Measurements from ENCODE around the gene ACER2.

Gene ACER2

GRCh38 chr9:19408693-19409400, at the start of gene ACER2 (continued):
- no peak for TF ChIP-seq ZBTB48 (tag by site-specific recombination; IDR thresholded peaks at IDR 0.05)
- TF ChIP-seq ZNF555 (tag by site-specific recombination; conservative IDR thresholded peaks at IDR 0.05): no peak
- TF ChIP-seq ZNF362 (tag by site-specific recombination; IDR thresholded peaks at IDR 0.05): no peak
- TF ChIP-seq ZBTB44 (tag by site-specific recombination; IDR thresholded peaks at IDR 0.05): no peak
- TF ChIP-seq ZNF16 (tag by site-specific recombination; IDR thresholded peaks at IDR 0.05; ENCODE audit: low read depth): no peak
- peak; percentile 82 for TF ChIP-seq ZFHX2 (tag by site-specific recombination; conservative IDR thresholded peaks at IDR 0.05)
- TF ChIP-seq HOXA7 (CRISPR knock-in tag; IDR thresholded peaks at IDR 0.05; ENCODE audit: borderline replicate concordance): no peak
- TF ChIP-seq ZNF10 (tag by site-specific recombination; IDR thresholded peaks at IDR 0.05): no peak
- TF ChIP-seq INSM2 (tag by site-specific recombination; IDR thresholded peaks at IDR 0.05): no peak
- TF ChIP-seq YY2 (tag by site-specific recombination; IDR thresholded peaks at IDR 0.05): no peak
- peak; percentile 84 for TF ChIP-seq KLF1 (tag by site-specific recombination; IDR thresholded peaks at IDR 0.05)
- TF ChIP-seq ZNF501 (tag by site-specific recombination; IDR thresholded peaks at IDR 0.05): peak; percentile 71
- no peak for TF ChIP-seq ZNF155 (tag by site-specific recombination; IDR thresholded peaks at IDR 0.05)
- TF ChIP-seq ZNF394 (tag by site-specific recombination; IDR thresholded peaks at IDR 0.05; ENCODE audit: borderline replicate concordance): peak; percentile 66; the same call in 1 of the 2 replicates
- TF ChIP-seq ZNF398 (tag by site-specific recombination; IDR thresholded peaks at IDR 0.05): 0 out of 2 replicates have a peak, but pooled peaks have one; percentile 16
- no peak for TF ChIP-seq ZNF280D (tag by site-specific recombination; IDR thresholded peaks at IDR 0.05)
- no peak for TF ChIP-seq ZNF529 (tag by site-specific recombination; IDR thresholded peaks at IDR 0.05; ENCODE audit: insufficient replicate concordance)
- TF ChIP-seq ZSCAN30 (tag by site-specific recombination; IDR thresholded peaks at IDR 0.05): no peak
- TF ChIP-seq BCL6B (tag by site-specific recombination; IDR thresholded peaks at IDR 0.05): no peak
- no peak for TF ChIP-seq ZNF112 (tag by site-specific recombination; IDR thresholded peaks at IDR 0.05)
- 0 out of 2 replicates have a peak, but pooled peaks have one; percentile 25 for TF ChIP-seq OVOL3 (tag by site-specific recombination; IDR thresholded peaks at IDR 0.05)
- TF ChIP-seq ZNF140 (tag by site-specific recombination; IDR thresholded peaks at IDR 0.05): no peak
- no peak for TF ChIP-seq RBAK (tag by site-specific recombination; IDR thresholded peaks at IDR 0.05)
- peak; percentile 37; the same call in 1 of the 2 replicates for TF ChIP-seq ZBTB20 (tag by site-specific recombination; IDR thresholded peaks at IDR 0.05)
- TF ChIP-seq MYNN (tag by site-specific recombination; IDR thresholded peaks at IDR 0.05; ENCODE audit: borderline replicate concordance): no peak
- TF ChIP-seq ZNF791 (tag by site-specific recombination; IDR thresholded peaks at IDR 0.05): no peak
- no peak for TF ChIP-seq YY1 (tag by site-specific recombination; IDR thresholded peaks at IDR 0.05)
- TF ChIP-seq ZNF549 (tag by site-specific recombination; IDR thresholded peaks at IDR 0.05): no peak
- no peak for TF ChIP-seq ZNF132 (tag by site-specific recombination; IDR thresholded peaks at IDR 0.05; ENCODE audit: borderline replicate concordance)
- TF ChIP-seq ZNF544 (tag by site-specific recombination; IDR thresholded peaks at IDR 0.05): no peak

Measured in HEK293 (cell line).